ENCODE measurements around the gene METRNL.

The METRNL gene

GRCh38 chr17:83067071-83067717, 12.2 kb upstream of the METRNL start:
- no peak for DNase-seq (ENCODE audit: low spot score)

- peak; percentile 44 for DNase-seq (ENCODE audit: low spot score)
Observed at GRCh38 chr17:83067718-83068261, 11.6 kb upstream of the METRNL start.

GRCh38 chr17:83068641-83069570, 10.5 kb upstream of the METRNL start:
- no peak for DNase-seq (ENCODE audit: low spot score)

- no peak for DNase-seq (ENCODE audit: low spot score)
Observed at GRCh38 chr17:83069571-83069906, 9.9 kb upstream of the METRNL start.

- no peak for DNase-seq (ENCODE audit: low spot score)
Observed at GRCh38 chr17:83069931-83070742, 9.3 kb upstream of the METRNL start.

GRCh38 chr17:83070800-83071341, 8.5 kb upstream of the METRNL start:
- DNase-seq (ENCODE audit: low spot score): no peak

DNA sequence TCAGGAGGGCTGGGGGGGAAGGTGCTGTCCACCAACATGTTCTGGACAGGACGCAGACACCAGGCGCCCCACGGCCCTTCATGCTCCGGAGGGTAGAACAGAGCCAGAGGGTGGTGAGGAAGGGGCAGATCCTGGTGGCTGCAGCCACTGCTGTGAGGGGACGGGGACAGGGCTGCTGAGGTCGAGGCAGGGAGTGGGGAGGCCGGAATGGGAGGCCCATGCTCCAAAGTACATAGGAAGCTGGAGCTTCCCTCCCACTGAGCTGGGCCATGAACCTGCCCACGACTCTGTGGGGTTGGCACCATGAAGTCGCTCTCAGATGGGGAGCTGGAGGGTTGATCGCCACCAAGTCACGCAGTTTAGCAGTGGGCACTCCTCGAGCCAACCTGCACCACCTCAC, 8.0 kb upstream of the METRNL start:
- DNase-seq (ENCODE audit: low spot score): no peak

- no peak for DNase-seq (ENCODE audit: low spot score)
Observed at GRCh38 chr17:83071966-83072562, 7.3 kb upstream of the METRNL start.

- no peak for DNase-seq (ENCODE audit: low spot score)
Observed at GRCh38 chr17:83072600-83073358, 6.6 kb upstream of the METRNL start.

DNA sequence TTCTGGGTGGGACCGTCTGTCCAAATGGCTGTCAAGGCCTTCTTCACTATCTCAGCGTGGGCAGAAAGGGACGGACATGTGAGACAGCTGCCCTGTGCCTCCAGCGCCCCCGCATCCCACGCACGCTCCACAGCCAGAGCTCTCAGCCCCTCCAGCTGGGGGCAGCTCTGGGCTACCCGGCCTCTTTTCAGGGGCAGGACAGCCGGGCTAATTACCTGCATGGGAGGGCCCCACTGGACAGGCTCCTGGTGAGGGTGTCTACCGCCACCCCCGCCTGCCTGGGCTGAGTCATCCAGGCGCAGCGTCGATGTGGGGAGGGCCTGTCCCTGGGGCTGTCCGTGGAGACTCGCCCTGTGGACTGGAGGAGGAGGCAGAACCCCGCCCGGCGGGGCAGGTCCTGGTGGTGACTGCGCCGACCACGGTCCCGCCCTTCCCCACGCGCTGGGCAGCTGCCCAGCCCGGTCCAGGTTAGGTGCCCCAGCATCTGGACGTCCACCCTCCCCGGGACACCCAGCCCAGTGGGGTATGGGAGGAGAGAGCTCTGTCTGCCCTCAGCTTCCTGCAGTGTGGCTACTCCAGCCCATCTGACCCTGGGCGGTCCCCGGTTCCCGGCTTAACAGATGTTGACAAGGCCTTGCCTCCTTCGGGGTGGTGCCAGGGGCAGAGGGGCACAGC, 5.9 kb upstream of the METRNL start:
- no peak for DNase-seq (ENCODE audit: low spot score)

- DNase-seq (ENCODE audit: low spot score): no peak
Observed at GRCh38 chr17:83074486-83075223, 4.8 kb upstream of the METRNL start.

DNA sequence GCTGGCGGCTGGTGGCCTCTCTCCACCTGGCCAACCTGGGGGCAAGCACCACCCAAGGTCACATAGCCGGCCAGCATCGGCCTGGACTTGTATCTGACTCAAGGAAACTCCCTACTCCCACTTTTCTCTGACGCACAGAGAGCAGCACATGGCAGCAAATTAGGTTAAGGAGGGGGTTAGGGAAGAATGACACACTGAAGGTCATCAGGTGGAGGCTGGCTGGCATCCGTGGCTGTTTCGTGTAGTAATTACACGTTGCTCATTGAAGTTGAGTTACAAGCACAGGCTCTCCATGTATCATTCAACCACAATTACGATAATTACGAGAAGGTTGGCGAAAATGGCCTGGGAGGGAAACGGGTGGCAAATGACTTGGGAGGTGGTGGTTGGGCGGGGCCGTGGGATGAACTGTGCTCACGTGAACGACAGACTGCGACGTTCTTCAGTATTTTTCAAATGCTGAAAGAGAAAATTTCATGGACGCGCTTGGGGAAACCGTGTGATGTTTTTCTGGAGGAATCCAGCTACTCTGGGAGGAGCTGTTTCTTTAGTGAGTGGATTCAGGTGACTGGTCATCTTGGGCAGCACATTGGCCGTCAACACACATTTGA, 4.0 kb upstream of the METRNL start:
- no peak for DNase-seq (ENCODE audit: low spot score)

GRCh38 chr17:83076938-83077337, 2.5 kb upstream of the METRNL start:
- no peak for DNase-seq (ENCODE audit: low spot score)

DNA sequence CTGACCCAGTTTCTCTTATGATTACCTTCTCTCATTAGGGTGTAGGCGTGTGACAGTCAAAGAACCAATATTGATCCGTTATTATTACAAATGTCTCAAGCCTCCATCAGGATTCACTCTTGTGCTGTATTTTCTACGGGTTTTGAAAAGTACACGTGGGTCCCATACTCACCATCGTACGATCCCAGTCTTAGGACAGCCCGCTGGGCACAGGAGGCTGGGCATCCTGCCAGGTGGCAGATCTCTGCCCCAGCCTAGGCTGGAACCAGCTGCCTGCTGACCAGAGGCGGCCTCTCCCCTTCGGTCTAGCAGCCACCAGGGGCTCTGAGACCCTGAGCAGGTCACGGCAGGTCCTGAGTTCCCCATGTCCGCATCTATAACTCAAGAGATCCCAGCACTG, 2.0 kb upstream of the METRNL start:
- DNase-seq (ENCODE audit: low spot score): no peak

- DNase-seq (ENCODE audit: low spot score): no peak
Observed at GRCh38 chr17:83077939-83078338, 1.5 kb upstream of the METRNL start.

- peak; percentile 47 for DNase-seq (ENCODE audit: low spot score)
Observed at GRCh38 chr17:83078378-83079351, 744 bp upstream of the METRNL start.

DNA sequence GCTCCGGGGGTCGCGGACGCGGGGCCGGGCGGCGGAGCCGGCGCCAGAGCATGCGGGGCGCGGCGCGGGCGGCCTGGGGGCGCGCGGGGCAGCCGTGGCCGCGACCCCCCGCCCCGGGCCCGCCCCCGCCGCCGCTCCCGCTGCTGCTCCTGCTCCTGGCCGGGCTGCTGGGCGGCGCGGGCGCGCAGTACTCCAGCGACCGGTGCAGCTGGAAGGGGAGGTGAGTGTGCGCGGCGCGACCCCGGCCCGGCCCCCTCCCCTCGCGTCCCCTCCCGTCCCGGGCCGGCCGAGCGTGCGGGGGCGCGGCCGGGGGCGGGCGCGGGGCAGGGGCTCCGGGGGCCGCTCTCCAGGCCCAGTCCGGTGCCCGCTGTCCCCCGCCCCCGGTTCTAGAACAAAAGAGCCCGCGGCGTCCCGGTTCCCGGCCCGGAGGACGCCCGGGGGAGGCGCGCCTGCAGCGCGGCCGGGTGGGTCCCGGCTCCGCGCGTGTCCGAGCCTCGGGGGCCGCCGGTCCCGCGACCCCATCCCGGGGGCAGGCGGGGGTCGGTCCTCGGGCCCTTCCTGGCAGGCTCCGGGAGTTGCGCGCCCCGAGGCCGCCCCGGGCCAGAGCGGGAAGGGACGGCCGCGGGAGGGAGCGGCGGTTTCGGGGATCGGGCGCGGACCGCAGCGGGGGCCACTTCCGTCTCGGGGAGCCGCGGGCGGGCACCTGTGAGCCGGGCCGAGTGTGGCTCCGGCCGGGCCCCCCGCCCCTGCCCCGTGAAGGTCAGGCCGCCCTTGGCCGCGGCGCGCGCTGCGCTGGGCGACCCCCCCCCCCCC, 563 bp downstream of the METRNL start:
- peak; percentile 39 for DNase-seq (ENCODE audit: low spot score)
